H9 (cell line): ENCODE measurements around the gene NANOS2. TPM values are rescaled to one million over a fixed set of nuclear protein-coding genes. Genes with fewer than 3 reads are reported as not detected.

Experiments used
- DNase-seq: peaks from one replicate; pipeline ENCODE4 v3.0.0-alpha.2; 2017
- H2AFZ ChIP-seq: one replicate; pipeline ENCODE4 v1.6.1; 2013; ENCODE audit warnings: mild to moderate bottlenecking, low read length, control low read depth, moderate library complexity
- H2AK5ac ChIP-seq: 2 replicates; pipeline ENCODE4 v1.6.1; 2013; ENCODE audit warnings: low read length, control low read depth, mixed read lengths; ENCODE audit not compliant: insufficient read length
- H2BK120ac ChIP-seq: one replicate; pipeline ENCODE4 v1.6.1; 2013; ENCODE audit warnings: low read depth, mild to moderate bottlenecking, low read length, control low read depth, inconsistent platforms; ENCODE audit not compliant: poor library complexity, severe bottlenecking
- H2BK12ac ChIP-seq: 2 replicates; pipeline ENCODE4 v1.6.1; 2013; ENCODE audit warnings: low read length, control low read depth, mixed read lengths, low read depth; ENCODE audit not compliant: insufficient read length
- H2BK15ac ChIP-seq: 2 replicates; pipeline ENCODE4 v1.6.1; 2013; ENCODE audit warnings: low read depth, low read length, control low read depth
- H2BK20ac ChIP-seq: one replicate; pipeline ENCODE4 v1.6.1; 2013; ENCODE audit warnings: low read depth, mild to moderate bottlenecking, low read length, control low read depth, inconsistent platforms; ENCODE audit not compliant: poor library complexity, severe bottlenecking
- H2BK5ac ChIP-seq: 2 replicates; pipeline ENCODE4 v1.6.1; 2013; ENCODE audit warnings: low read length, control low read depth, mixed read lengths; ENCODE audit not compliant: insufficient read length
- H3K14ac ChIP-seq: 2 replicates; pipeline ENCODE4 v1.6.1; 2013; ENCODE audit warnings: low read length, control low read depth; ENCODE audit not compliant: insufficient read depth
- H3K18ac ChIP-seq: 2 replicates; pipeline ENCODE4 v1.6.1; 2013; ENCODE audit warnings: low read depth, mild to moderate bottlenecking, mixed read lengths, low read length, control low read depth; ENCODE audit not compliant: insufficient read length
- H3K23ac ChIP-seq: 2 replicates; pipeline ENCODE4 v1.6.1; 2013; ENCODE audit warnings: low read length, control low read depth, mixed read lengths, low read depth; ENCODE audit not compliant: insufficient read length
- H3K23me2 ChIP-seq: 2 replicates; pipeline ENCODE4 v1.6.1; 2013; ENCODE audit warnings: low read depth, mild to moderate bottlenecking, mixed read lengths, low read length, control low read depth; ENCODE audit not compliant: insufficient read length, poor library complexity, severe bottlenecking
- H3K27ac ChIP-seq: 2 replicates; pipeline ENCODE4 v1.5.1; 2013; ENCODE audit warnings: low read length, control low read depth, mixed read lengths, low read depth; ENCODE audit not compliant: insufficient read length
- H3K27me3 ChIP-seq: 2 replicates; pipeline ENCODE4 v1.6.1; 2013; ENCODE audit warnings: low read length, control low read depth, inconsistent platforms; ENCODE audit not compliant: insufficient read depth
- H3K4ac ChIP-seq: 2 replicates; pipeline ENCODE4 v1.6.1; 2013; ENCODE audit warnings: low read depth, mild to moderate bottlenecking, control low read depth, inconsistent platforms, low read length, moderate library complexity
- H3K4me1 ChIP-seq: 2 replicates; pipeline ENCODE4 v1.6.1; 2013; ENCODE audit warnings: low read length, control low read depth, inconsistent platforms; ENCODE audit not compliant: insufficient read depth
- H3K4me2 ChIP-seq: 2 replicates; pipeline ENCODE4 v1.6.1; 2013; ENCODE audit warnings: low read length, control low read depth, mixed read lengths; ENCODE audit not compliant: insufficient read length, insufficient read depth
- H3K56ac ChIP-seq: 2 replicates; pipeline ENCODE4 v1.6.1; 2013; ENCODE audit warnings: low read depth, mild to moderate bottlenecking, mixed read lengths, low read length, control low read depth; ENCODE audit not compliant: insufficient read length
- H3K79me1 ChIP-seq: 2 replicates; pipeline ENCODE4 v1.6.1; 2013; ENCODE audit warnings: low read depth, mild to moderate bottlenecking, moderate library complexity, low read length, control low read depth, inconsistent platforms; ENCODE audit not compliant: insufficient read depth, poor library complexity, severe bottlenecking
- H3K79me2 ChIP-seq: 2 replicates; pipeline ENCODE4 v1.6.1; 2013; ENCODE audit warnings: low read length, control low read depth, inconsistent platforms; ENCODE audit not compliant: insufficient read depth
- H3K9ac ChIP-seq: 2 replicates; pipeline ENCODE4 v1.6.1; 2013; ENCODE audit warnings: low read length, control low read depth, mixed read lengths; ENCODE audit not compliant: insufficient read length; ENCODE audit errors: extremely low read depth
- H3K9me3 ChIP-seq: one replicate; pipeline ENCODE4 v1.6.1; 2013; ENCODE audit warnings: low read depth, low read length, inconsistent platforms; ENCODE audit not compliant: control insufficient read depth
- H3T11ph ChIP-seq: one replicate; pipeline ENCODE4 v1.6.1; 2013; ENCODE audit warnings: mild to moderate bottlenecking, low read length, control low read depth, inconsistent platforms
- H4K20me1 ChIP-seq: one replicate; pipeline ENCODE4 v1.6.1; 2013; ENCODE audit not compliant: control insufficient read depth, insufficient read length, insufficient read depth
- H4K5ac ChIP-seq: 2 replicates; pipeline ENCODE4 v1.6.1; 2013; ENCODE audit warnings: low read depth, mild to moderate bottlenecking, mixed read lengths, low read length, control low read depth; ENCODE audit not compliant: insufficient read length
- H4K8ac ChIP-seq: replicated peaks from 2 replicates; pipeline ENCODE4 v1.6.1; 2013; ENCODE audit warnings: low read length, control low read depth, mixed read lengths, low read depth; ENCODE audit not compliant: insufficient read length
- H4K91ac ChIP-seq: 2 replicates; pipeline ENCODE4 v1.6.1; 2013; ENCODE audit warnings: low read depth, mild to moderate bottlenecking, moderate library complexity, mixed read lengths, low read length, control low read depth; ENCODE audit not compliant: insufficient read length
- H3K27ac Mint-ChIP-seq, 3 experiments: 2 replicates in 2 of 3; 3 replicates in 1 of 3; pipeline ENCODE4 v1.8.0; 2020 to 2021; ENCODE audit warnings: mixed read lengths in 3 of 3, mild to moderate bottlenecking in 1 of 3, moderate library complexity in 1 of 3
- H3K27me3 Mint-ChIP-seq: 2 replicates; pipeline ENCODE4 v1.8.0; 2021; ENCODE audit warnings: low read depth, mild to moderate bottlenecking, moderate library complexity, mixed read lengths
- H3K36me3 Mint-ChIP-seq, 3 experiments: 2 replicates in 2 of 3; 3 replicates in 1 of 3; pipeline ENCODE4 v1.8.0; 2020 to 2021; ENCODE audit warnings: low read depth in 3 of 3, mixed read lengths in 3 of 3; ENCODE audit not compliant: insufficient read depth in 1 of 3
- H3K4me1 Mint-ChIP-seq, 2 experiments: 2 replicates each; pipeline ENCODE4 v1.8.0; 2020; ENCODE audit warnings: mixed read lengths in 2 of 2
- H3K4me3 Mint-ChIP-seq, 2 experiments: 2 replicates in 1 of 2; 3 replicates in 1 of 2; pipeline ENCODE4 v1.8.0; 2020 to 2021; ENCODE audit warnings: mild to moderate bottlenecking in 2 of 2, mixed read lengths in 2 of 2, moderate library complexity in 1 of 2
- H3K9me3 Mint-ChIP-seq, 2 experiments: 2 replicates in 1 of 2; 3 replicates in 1 of 2; pipeline ENCODE4 v1.8.0; 2020; ENCODE audit warnings: mild to moderate bottlenecking in 2 of 2, mixed read lengths in 2 of 2, moderate library complexity in 1 of 2
- CTCF ChIP-seq: fragments of 200-600 bp; sonication (generic); conservative IDR thresholded peaks from 3 replicates; pipeline ENCODE4 v1.8.0; 2021; ENCODE audit warnings: antibody characterized with exemption, mild to moderate bottlenecking
- WGBS: extraction: QIAGEN DNeasy Blood & Tissue Kit; methylation state at CpG from one replicate; pipeline ENCODE4 v1.1.7; 2013; ENCODE audit warnings: missing lambda C conversion rate, low lambda C conversion rate, mixed read lengths; ENCODE audit not compliant: insufficient read length; ENCODE audit errors: extremely low coverage; 5-methylcytosine and 5-hydroxymethylcytosine counted together
- total RNA-seq: library from RNA; stranded (reverse); gene quantifications from 2 replicates; pipeline ENCODE4 v1.2.1, GENCODE V29; 2021

The NANOS2 gene
- total RNA-seq, 1 experiment from 2014 or later: not detected

GRCh38 chr19:45882652-45883585 is 31.7 kb downstream of the NANOS2 start:
- Mint-ChIP-seq H3K4me1 (peaks cover 31 to 45% of the 10 kb centered on the region in 2 experiments), H3K27me3 (peaks cover 4% of the 10 kb centered on the region; the same call in 1 of the 2 replicates), H3K36me3 (peaks cover 2 to 5% (median 4%) of the 10 kb centered on the region in 3 experiments; a peak in 3 of 7 replicates), H3K27ac (peak overlapping the region; percentile 94 to 97 (median 96); a peak in 5 of 7 replicates), H3K4me3 (peak overlapping the region; percentile 70 to 79), H3K9me3 (no peaks in the 10 kb centered on the region)
- no peak overlapping the region for H4K8ac ChIP-seq
- no peak overlapping the region for H3K18ac ChIP-seq
- WGBS: no CpG with 5 or more reads among the region's 47 CpGs
- TF ChIP-seq CTCF: peak; percentile 98
- H3K4ac ChIP-seq: no peak overlapping the region
- no peak overlapping the region for H3K14ac ChIP-seq
- H2AK5ac ChIP-seq: no peak overlapping the region
- no peak overlapping the region for H2BK20ac ChIP-seq
- no peak overlapping the region for H3K56ac ChIP-seq
- no peak overlapping the region for H2BK5ac ChIP-seq
- peak; percentile 95 for DNase-seq
- peaks cover 19% of the 10 kb centered on the region for H3K23me2 ChIP-seq
- peak overlapping the region; percentile 66 for H3K4me2 ChIP-seq
- no peak overlapping the region for H2AFZ ChIP-seq
- no peak overlapping the region for H3T11ph ChIP-seq
- H3K79me1 ChIP-seq: no peaks in the 10 kb centered on the region
- H3K27ac ChIP-seq: no peak overlapping the region
- no peaks in the 10 kb centered on the region for H3K79me2 ChIP-seq
- no peak overlapping the region for H2BK12ac ChIP-seq
- no peak overlapping the region for H2BK120ac ChIP-seq
- no peak overlapping the region for H4K91ac ChIP-seq
- H2BK15ac ChIP-seq: no peak overlapping the region
- peaks cover 2% of the 10 kb centered on the region; the same call in 1 of the 2 replicates for H3K4me1 ChIP-seq
- no peak overlapping the region for H3K9ac ChIP-seq
- no peaks in the 10 kb centered on the region for H4K20me1 ChIP-seq
- no peak overlapping the region for H4K5ac ChIP-seq
- no peak overlapping the region for H3K23ac ChIP-seq
- no peaks in the 10 kb centered on the region for H3K27me3 ChIP-seq
- no peaks in the 10 kb centered on the region for H3K9me3 ChIP-seq
